Measurements from ENCODE around the gene ZNF541.

ZNF541 gene, protein sequence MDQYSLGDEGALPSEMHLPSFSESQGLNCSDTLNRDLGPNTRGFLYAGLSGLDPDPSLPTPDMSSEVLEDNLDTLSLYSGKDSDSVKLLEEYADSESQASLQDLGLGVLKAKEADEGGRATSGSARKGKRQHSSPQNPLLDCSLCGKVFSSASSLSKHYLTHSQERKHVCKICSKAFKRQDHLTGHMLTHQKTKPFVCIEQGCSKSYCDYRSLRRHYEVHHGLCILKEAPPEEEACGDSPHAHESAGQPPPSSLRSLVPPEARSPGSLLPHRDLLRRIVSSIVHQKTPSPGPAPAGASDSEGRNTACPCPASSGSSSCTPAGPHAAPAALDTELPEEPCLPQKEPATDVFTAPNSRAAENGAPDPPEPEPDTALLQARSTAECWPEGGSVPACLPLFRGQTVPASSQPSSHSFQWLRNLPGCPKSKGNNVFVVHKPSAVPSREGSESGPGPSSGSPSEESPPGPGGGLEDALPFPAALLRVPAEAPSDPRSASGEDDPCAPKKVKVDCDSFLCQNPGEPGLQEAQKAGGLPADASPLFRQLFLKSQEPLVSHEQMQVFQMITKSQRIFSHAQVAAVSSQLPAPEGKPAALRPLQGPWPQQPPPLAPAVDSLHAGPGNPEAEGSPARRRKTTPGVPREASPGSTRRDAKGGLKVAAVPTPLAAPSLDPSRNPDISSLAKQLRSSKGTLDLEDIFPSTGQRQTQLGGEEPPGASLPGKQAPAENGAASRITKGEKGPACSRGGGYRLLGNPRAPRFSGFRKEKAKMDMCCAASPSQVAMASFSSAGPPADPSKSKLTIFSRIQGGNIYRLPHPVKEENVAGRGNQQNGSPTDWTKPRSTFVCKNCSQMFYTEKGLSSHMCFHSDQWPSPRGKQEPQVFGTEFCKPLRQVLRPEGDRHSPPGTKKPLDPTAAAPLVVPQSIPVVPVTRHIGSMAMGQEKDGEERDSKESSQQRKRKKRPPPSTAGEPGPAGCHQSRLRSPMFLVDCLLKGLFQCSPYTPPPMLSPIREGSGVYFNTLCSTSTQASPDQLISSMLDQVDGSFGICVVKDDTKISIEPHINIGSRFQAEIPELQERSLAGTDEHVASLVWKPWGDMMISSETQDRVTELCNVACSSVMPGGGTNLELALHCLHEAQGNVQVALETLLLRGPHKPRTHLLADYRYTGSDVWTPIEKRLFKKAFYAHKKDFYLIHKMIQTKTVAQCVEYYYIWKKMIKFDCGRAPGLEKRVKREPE (N-terminal part only)

DNA sequence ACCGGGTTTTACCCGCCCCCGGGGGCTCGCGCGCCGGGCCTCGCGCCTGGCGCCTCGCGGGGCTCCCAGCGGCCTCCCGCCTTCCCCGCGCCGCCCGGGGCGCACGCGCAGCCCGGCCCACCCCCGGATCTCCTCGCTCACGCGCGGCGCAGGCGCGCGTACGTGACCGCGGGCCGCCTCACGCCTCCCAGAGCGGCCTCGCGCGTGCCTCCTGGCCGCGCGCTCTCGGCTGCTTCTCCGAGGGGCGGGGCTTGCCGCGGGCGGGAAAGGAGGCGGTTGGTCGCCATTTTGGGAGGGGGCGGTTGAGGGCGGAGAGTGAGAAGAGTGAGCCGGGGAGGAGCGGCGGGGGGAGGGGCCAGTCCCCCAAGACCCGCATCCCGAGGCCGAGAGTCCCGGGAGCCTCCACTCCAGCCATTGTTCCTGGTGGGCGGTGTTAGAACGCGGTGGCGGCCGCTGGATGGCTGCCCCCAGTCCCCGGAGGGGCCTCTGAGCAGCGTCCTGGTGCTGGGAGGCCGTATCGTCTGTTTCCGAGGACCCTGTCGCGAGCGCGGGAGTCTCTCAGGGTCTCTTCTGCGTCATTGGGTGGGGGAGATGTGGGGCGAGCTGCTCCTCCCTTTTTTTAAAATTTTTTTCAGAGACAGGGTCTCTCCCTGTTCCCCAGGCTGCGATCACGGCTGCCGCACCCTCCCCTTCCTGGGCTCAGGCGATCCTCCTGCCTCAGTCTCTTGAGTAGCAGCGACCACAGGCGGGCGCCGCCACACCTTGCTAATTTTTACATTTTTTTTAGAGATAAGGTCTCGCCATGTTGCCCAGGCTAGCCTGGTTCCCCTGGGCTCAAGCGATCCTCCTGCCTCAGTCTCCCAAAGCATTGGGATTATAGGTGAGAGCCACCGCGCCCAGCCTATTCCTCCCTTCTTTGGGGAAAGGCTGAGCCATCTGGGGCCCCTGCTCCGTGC lies at the start of gene ZNF541:
ZNF541 (minus strand) TSS at position 78 of the 956 bp plus-strand sequence. CDS start 17,292 bp downstream, outside the sequence.
- peak; percentile 51 for DNase-seq

DNA sequence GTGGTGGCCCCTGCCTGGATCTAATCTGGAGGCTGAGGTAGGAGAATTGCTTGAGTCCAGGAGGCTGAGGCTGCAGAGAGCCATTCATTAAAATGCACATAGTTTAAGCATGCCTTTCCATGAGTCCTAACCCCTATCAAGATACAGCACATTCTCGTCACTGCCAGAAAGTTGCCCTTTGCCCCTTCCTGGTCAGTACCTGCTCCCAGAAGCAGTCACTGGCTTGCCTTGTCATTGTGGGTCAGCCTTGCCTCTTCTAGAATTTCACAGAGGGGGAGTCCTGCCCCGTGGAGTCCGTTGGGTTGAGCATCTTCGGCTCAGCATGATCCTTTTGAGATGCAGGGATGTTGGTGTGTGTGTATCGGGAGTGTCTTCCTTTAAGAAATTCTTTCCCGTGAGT lies 46.8 kb upstream of the ZNF541 start:
- no peak for DNase-seq

DNA sequence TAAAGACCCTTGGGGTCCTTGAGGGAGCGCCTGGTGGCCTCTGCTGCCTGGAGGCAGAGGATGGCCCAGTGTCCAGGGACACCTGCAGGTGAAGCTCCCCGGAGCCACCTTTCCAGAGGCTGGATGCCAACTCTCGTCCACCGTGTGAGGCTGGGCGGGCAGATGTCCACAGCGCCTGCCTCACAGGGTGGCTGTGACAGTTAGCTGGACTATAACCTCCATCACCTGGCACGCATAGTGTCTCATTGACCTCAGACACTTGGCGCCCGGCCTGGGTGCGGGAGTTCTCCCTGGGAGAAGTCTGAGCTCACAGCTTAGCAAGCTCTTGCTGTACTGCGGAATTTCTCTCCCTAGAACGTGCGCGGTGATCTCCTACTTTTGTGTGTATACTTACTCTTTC lies 45.8 kb upstream of the ZNF541 start:
- DNase-seq: no peak

DNA sequence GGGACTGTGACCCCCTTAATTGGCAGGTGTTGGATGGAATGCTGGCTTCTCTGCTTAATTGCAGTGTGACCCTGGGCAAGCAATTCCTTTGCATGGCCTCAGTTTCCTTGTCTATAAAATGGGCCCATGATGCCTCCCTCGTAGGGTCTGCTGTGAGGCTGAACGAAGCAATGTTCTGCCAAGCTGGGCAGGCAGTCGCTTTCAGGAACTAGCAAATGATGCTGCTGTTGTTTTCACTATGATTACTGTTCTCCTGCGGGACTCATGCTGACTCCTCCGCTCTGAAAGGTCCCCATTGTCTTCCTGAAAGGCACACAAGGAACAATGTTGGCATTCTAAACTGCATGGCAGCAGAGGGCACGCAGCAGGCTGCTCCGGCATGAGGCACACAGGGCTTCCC lies 42.8 kb upstream of the ZNF541 start:
- no peak for DNase-seq

DNA sequence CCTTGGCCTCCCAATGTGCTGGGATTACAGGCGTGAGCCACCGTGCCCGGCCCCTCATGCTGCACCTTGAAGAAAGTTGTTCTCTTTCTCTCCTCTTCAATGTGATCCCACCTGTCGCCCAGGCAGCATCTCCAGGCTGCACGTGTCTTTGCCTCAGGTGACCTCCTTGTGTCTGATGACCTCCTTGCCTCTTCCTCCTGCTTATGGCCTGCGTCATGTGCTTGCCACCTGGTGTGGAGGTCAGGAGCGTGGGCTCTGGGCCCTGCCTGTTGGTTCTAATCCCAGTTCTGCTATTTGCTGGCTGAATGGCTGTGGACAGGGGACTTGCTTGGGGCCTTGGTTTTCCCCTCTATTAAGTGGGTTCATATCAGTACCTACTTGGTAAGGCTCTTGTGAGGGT lies 42.3 kb upstream of the ZNF541 start:
- no peak for DNase-seq

DNA sequence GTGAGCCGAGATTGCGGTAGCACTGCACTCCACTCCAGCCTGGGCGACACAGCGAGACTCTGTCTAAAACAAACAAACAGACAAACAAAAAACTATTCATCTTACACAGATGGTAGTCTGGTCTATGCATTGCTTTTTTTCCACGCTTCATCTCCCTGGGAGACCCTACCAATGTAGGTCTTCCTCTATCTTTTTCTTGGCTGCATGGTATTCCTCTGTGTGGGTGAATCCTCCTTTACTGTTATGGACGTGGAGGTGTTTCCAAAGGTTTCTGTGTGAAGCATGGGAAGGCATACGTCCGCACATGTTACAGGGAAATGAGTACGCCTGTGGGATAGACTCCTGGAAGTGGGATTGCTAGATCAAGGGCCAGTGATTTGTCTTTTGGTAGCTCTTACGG lies 41.6 kb upstream of the ZNF541 start:
- DNase-seq: no peak

DNA sequence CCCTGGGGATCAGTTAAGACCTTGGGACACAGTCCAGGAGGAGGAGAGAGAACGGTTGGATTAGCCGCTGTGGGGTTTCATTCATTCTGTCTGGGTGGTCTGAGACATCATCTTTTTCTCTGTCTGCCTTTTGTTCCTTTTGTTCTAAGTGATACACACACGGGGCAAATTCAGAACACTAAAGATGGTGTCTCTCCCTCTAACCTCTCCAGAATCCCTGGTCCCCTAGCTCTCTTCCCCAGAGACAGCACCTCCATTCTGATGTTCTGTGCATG lies 41.0 kb upstream of the ZNF541 start:
- DNase-seq: no peak

DNA sequence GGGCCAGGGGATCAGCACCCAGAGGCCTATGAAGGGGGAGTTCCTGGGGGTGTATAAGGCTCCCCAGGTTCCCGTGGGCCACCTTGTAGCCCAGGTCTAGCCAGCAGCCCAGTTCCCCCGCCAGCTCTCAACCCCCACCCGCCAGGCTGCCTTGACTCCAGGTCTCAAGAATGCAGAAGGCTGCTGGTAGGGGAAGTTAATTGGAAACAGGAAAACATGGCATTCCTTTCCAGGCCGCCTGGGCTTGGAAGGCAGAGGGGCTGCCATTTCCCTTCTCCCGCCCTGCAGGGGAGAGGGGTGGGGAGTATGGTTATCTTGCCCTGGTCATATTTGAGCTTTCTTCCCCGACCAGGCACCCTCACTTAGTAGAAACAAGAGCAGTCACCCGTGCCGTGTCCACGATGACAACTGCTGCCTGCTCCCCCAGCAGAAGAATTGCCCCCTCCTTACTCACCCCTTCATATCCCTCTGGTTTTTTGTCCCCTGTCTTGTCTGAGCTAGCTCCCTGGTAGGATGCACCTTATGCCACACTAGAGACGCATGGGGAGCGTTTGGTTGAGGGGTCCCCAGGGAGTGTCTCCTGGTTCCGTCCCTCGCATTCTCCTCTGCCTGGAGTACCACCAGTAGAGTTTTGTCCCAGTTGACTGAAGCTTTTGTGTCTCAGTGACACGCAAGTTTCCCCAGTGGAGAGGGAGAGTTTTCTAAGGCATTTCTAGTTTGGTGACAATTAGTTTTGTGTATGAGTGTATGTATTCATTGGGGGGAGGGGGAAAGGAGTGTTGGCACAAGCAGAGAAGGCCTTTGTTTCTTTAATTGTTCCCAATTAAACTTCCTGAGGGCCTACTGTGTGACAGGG lies 40.4 kb upstream of the ZNF541 start:
- DNase-seq: no peak

DNA sequence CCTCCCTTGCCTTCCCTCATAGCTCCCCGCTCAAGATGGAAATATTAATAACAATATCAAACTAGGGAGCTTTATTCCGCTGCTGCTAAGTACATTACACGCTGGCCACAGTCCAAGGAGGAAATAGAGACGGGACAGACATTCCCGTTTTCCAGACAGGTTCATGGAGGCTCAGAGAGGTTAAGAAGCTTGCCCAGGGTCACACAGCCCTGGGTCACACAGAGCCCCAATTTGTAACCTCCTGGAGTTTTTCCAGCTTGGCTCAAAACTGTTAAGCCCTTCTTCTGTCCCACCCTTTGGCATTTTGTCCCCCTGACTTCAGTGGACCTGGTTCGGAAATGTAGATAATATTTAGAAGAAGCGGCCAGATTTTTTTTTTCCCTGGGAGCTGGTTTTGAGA lies 38.0 kb upstream of the ZNF541 start:
- DNase-seq: no peak

DNA sequence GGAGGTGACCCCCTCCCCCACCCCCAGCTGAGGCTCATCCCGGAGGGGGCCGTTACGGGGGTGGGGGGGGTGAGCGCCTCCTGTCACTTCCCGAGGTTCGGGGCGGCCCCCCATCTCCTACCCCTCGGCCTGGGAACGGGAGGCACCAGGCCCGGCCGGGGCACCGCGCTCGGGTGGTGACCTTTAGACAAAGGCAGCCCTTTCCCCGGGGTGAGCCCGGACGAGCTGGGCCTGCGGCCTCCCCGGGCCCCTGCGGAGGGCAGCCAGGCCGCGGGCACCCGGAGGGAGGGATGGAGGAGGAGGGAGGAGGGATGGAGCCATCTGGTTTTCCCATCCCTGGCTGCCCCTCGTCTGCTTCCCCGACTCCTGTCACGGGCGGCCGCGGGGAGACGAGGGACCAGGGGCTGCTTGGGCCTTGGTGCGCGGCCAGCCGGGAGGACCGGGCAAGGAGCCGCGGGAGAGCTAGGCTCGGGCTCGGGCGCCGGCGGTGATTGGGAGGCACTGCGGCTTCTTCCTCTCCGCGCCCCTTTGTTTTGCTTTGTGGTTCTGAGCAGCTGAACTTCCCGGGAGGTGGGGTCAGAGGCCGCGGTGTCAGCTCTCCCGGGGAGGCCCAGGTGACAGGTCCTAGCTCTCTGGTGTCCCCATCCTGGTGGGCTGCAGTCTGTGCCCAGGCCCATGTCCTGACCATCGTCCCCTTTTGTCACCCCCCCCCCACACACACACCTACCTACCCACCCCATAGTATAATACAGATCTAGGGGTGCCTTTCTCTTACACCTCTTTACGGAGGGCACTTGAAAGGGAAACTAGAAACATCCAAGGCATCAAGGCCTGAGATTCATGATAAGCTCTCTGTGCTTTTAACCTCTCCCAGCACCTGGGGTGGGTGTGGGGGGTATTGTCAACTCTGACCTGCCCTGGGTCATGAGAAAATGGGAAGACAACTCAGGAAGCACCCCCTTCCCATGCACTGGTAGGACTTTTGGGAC lies 37.3 kb upstream of the ZNF541 start:
- peak; percentile 82 for DNase-seq

DNA sequence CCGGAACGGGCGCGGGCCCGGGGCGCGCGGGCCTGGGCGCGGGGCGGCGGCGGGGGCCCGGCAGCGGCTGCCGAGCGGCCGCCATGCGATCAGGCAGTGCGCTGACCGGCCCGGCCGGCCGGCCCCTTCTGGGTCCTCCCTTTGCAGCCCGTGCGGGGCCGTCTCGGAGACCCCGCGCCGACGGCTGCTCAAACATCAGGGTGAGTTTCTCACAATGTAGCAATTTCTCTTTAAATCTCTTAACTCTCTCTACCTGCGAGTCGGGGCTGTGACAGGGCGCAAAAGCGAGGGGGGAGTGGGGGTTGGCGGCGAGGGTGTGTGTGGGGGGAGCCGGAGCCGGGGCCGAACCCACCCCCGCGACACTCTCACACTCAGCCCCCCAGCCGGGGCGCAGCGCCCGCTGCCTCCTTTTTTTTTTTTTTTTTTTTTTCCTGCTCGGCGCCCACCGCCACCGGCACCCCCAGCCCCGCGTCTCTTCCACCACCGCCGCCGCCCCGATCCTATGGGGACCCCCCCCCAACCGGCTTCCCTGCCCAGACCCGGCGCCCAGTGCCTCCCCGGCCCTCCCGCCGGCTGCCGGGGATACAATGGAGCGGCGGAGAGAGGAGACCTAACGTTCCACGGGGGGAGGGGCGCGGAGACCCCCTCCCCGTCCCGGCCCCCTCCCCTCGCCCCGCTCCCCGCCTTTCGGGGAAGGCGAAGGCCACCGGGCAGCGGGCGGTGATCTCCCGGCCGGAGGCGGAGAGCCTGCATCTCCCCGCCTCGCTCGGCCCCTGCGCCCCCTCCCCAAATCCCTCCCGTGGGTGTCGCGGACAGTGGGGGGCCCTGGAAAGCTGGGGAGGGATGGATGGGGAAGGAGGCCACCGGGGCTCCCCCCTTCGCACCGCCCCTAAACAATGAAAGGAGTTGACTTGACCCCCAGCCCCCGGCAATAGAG lies 36.3 kb upstream of the ZNF541 start, which contains the start of gene BICRA:
BICRA (plus strand) TSS at position 166 of the 937 bp plus-strand sequence. CDS start 64,441 bp downstream, outside the sequence.
- DNase-seq: peak; percentile 91

DNA sequence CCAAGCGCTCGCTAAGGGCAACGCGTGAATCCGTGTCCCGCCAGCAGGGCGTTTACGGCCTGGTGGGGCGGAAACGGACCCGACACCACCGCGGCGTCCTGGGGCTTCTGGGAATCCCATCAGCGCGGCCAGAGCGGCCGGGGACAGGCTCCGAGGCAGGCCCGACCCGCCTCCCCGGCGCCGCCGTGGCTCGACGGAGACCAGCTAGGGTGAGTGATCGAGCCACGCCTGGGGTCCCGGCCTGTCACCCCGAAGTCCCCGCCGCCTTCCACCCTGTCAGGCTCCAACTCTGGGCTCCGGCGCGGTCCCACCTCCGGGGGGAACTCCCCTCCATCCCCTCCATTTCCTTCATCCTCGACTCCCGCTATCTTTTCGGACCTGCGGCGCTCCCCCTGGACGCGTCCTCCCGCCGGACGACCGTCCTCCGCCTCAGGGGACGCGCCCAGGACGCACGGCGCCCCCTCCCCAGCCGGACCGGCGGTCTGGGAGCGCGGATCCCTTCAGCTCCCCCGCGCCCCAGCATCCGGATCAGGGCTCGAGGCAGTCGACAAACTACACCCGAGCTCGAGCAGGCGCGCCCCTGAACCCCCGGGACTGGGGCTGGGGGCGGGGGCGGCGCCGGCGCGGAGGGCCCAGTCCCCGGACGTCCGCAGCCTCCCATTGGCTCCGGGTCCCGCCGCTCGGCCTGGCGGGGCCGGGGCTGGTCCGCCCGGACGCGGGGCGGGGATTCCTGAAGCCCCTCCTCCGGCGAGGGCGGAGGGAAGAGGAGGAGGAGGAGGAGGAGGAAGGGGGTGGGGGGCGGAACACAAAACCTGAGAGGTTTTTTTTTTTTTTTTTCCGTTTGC lies 35.3 kb upstream of the ZNF541 start:
- DNase-seq: peak; percentile 96

DNA sequence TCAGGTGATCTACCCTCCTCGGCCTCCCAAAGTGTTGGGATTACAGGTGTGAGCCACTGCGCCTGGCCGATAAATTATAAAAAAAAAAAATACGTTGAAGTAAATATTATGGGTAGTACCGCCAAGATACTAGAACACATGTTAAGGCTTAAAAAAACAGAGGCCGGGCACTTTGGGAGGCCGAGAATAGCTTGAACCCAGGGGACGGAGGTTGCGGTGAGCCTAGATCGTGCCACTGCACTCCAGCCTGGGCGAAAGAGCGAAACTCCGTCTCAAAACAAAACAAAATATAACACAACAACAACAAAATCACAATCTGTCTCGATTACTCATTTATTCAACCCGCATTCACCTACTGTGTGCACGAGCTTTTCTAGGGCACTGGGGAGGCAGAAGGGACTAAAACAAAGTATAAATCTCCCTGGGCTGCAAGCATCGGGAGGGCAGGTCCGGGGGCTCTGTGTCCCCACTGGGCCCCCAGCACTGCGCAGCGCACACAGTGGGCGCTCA lies 34.7 kb upstream of the ZNF541 start:
- DNase-seq: no peak

DNA sequence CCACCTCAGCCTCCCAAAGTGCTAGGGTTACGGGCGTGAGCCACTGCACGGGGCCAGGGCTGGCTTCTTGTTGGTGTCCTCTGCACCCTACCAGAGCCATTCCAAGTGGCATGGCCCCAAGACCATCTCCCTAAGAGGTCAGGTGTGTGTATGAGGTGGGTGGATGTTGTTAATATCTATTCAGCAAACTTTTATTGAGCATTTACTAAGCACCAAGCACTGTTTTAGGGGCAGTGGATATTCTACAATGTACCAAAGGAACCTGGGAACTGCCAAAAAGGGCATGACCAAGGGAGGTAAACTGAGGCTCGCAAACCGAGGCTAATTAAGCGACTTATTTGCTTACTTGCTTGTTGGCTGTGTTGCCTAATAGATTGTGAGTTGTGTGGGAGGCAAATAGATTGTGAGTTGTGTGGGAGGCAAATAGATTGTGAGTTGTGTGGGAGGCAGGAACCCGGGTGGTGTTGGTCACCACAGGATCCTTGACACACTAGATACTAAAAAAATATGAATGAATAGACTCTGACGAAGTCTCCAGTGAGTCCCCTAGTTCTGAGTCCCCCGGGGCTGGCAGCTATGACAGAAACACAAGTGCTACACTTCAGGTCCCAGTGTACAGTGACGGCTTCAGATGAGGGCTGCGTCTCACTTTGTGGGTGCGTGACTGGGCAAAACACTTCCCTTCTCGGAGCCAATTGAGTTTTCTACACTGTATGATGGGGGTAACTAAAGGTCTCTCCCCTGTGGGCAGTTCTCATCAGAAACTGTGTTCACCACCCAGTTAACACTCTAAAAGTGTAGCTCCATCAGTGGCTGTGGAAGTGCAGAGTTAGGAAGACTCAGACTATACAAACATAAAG lies 31.0 kb upstream of the ZNF541 start:
- DNase-seq: no peak

DNA sequence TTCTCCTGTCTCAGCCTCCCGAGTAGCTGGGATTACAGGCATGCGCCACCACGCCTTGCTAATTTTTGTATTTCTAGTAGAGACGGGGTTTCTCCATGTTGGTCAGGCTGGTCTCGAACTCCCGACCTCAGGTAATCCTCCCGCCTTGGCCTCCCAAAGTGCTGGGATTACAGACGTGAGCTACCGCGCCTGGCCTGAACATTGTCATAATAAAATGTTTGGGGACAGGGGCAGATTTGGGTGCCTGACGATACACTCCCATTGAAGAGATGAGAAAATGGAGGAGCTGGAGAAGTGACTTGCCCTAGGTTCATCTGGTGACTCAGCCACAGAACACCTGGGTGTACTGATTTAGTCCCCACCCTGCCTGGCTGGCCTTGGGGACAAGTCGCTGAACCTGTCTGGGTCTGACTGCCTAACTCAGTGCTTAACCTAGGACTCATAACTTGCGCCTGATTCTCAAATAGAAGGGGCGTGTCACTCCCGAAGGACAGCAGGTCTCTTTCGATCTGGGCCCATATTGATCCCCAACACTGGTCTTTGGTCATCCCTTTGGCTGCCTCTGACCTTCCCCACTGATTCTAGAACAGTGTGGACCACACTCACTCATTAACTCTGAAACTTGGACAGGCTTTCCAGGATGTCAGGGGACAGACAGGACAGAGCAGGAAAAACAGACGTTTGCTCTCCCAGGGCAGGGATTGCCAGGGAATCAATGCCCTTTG lies 28.4 kb upstream of the ZNF541 start:
- DNase-seq: no peak

Measured in NCI-H146 (cell line).